ENCODE measurements around the gene DDX54. TPM values are rescaled to one million over a fixed set of nuclear protein-coding genes. Genes with fewer than 3 reads are reported as not detected.

Gene DDX54
- polyA plus RNA-seq, 4 donors, result 68.2 to 102 (median 74.7) TPM

DNA sequence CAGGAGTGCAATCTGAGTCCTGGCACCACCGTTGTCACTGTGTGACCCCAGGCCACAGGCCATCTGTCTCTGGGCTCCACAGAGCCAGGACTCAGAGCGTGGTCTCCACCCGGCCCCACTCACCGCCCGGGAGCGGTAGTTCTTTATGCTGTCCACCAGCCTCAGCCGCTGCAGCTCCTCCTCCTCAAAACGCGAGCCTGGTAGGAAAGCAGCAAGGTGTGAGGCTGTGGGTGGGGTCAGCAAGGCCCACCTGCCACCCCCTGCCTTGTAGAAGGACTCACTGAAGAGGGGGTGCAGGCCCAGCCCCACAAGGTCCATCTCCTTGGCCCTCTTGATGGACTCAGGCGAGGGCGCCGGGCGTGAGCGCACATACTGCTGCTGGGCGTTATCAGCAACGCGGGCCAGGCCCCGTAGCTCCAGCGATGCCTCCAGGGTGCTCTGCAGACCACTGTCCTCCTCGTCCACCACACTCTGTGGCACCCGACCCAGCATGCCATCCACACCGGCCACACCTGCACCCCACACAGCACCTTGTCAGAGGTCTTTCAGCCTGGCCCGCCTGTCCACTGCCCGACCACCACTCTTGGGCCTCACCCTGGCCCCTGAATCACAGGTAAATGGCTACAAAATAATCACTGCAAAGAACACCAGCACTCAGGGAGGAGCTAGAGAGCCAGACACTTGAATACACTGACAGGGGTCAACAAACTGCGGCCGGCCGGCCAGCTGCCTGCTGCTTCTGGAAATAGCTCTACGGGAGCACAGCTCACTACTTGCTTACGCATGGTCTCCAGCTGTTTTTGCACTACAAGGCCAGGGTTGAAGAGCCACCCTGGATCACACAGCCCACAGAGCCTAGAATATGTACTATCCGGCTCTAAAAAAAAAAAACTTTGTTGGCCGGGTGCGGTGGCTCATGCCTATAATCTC lies 19.5 kb downstream of the DDX54 start:
- no peak for DNase-seq (ENCODE audit: low read depth in 4 of 4, low spot score in 3 of 4)

DNA sequence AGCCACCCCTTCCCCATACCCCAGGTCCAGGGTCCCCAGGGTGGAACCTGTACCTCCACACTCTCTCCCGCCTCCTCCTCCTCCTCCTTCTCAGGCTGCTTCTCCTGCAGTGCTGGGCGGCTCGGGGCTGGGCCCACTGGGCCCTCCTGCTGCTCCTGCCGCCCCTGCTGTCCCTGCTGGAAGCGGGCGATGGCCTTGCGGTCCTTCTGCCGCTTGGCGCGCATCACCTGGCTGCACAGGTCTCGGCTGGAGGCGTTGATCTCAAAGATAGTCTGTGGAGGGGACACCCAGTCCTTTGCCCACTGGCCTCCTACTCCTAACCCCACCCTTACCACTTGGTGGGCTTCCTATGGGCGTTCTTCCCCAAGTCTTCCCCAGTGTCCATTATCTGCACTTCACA lies 21.3 kb downstream of the DDX54 start:
- no peak for DNase-seq (ENCODE audit: low read depth in 4 of 4, low spot score in 3 of 4)

DNA sequence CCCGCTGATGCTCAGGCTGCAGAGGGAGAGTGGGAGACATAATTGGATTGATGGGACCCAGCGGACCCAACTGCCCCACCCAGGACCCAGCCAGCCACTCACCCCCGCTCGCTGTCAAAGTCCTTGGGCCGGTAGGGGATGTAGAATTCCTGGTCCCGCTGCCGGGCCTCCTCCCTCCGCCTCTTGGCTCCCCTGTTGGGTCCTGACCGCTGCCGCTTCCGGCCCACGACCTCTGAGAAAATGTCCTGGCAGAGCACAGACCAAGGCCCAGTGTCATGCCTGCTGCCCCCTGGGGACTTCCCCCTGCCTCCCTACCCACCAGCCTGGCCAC lies 22.3 kb downstream of the DDX54 start:
- DNase-seq (ENCODE audit: low read depth in 4 of 4, low spot score in 3 of 4), result no peak

DNA sequence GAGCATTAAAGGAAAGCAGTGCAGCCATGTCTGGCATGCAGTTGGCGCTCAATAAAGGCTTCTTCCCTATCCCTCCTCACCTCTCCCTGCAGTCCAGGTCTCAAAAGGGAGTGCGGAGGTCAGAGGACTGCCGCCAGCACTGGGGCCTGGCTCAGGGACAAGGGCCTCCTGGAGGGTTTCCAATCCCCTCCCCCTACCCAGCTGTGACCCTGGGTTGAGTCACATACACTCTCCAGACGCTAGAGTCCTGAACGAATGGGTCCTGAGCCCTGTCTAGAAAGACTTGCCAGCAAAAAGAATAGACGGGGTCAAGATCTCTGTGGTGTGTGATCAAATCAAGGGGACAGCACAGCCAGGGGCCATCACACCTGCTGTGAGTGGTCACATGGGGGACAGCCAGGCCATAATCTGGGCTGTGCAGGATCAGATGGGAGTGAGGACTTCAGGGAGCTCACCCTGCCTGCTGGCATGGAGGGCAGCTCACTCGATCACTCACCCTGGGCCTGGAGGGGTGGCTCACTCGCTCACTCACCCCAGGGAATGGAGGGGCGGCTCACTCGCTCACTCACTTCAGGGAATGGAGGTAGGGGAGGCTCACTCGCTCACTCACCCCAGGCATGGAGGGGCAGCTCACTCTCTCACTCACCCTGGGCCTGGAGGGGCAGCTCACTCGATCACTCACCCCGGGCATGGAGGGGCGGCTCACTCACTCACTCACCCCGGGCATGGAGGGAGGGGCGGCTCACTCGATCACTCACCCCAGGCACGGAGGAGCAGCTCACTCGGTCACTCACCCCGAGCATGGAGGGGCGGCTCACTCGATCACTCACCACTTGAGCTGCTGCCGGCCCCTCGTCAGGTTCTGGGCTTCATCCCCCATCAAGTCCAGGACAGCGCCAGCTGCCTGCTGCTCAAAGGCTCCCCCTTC lies 22.9 kb downstream of the DDX54 start:
- no peak for DNase-seq (ENCODE audit: low read depth in 4 of 4, low spot score in 3 of 4)

DNA sequence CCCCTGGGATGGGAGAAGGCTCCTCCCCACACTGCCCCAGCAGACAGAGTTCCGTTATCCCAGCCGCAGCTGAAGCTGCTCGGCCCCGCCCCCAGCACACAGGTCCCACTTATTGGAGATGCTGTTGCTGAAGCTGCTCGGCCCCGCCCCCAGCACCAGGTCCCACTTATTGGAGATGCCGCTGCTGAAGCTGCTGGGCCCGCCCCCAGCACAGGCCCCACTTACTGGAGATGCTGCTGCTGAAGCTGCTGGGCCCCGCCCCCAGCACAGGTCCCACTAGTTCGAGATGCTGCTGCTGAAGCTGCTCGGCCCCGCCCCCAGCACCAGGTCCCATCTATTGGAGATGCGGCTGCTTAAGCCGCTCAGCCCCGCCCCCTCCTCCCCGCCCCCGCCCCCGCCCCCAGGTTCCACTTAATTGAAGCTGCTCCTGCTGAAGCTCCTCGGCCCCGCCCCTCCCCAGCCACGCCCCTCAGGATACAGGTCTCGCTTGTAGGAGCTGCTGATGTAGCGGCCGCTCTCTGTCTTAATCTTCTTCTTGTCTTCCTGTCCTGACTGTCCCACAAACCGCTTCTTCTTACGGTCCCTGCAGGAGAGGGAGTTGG lies 23.8 kb downstream of the DDX54 start:
- DNase-seq (ENCODE audit: low read depth in 4 of 4, low spot score in 3 of 4), result no peak

DNA sequence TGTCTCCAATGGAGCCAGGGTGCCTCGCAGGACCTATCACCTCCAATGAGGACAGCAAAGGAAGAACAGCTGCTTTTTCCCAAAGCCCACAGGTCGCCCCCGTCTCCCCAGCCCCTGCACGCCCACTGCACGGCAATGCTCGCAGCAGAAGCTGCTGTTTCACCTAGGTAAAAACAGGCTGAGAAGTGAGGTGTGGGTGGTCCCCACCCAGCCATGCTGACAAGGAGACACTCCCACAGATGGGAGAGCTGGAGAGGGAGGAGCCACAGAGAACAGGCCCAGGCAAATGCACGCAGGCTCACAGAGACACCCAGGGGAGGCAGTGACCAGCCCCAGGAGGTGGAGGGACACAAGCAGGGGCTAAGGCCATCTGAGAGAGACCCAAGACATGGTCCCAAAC lies 25.3 kb downstream of the DDX54 start:
- no peak for DNase-seq (ENCODE audit: low read depth in 4 of 4, low spot score in 3 of 4)

DNA sequence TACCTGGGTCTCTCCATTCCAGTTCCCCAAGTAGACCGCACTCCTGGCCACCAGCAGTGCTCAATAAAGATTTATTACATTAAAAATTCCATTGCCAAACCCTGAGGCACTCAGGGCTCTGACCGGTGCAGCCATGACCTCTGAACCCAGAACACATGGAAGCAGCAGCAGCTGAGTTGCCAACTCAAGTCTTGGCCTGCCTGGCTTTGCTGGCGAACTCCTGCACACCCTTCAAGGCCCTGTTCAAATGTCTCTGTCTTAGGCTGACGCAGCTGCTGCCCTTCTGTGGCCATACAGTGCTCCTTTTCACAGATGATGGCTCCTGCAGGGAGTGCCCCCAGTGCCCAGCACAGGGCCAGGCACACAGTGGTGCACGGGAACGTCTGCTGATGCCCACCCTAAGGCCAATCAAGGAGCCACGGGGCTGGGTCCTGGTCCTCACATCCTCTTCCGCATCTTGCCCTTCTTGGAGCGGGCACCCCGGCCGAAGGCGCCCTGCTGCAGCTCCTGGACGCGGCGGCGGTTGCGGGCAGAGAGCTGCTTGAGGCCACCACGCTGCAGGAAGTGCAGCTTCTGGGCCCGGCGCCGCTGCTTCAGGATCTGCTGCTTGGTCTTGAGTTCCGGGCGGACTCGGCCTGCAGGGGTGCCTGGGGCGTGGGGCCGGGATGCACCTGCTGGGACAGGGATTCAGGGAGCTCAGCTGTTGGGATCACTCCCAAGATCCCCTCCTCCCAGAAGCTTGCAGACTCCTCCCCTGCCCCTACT lies 26.7 kb downstream of the DDX54 start:
- DNase-seq (ENCODE audit: low read depth in 4 of 4, low spot score in 3 of 4), result no peak

DNA sequence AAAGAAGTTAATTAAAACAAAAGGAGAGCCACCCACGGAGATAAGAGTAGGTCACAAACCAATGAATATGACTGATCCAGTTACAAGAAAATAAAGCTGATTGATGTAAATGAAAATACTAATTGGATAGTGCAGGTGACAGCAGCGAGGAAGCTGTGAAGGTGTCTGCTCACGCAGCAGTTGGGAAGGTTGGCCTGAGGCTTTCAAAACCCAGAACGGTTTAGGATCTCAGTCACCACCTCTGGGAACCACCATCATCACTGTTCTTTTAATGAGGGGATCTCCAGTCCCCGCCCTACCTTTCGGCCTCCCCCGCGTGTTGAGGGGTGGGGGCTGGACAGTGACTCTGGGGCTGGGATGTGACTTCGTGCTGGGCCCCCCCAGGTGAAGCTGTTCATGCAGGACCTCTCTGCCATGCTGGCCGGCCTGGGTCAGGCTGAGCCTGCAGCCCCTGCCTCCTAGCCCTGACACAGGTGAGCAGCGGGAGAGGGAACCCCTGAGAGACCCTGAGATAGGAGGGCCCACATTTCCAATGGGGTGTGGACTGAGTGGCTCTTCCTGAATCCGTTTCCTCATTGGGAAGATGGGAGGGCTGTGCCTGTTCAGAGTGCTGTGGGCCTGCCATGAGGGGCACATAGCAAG lies 27.9 kb downstream of the DDX54 start:
- DNase-seq (ENCODE audit: low read depth in 4 of 4, low spot score in 3 of 4), result no peak

DNA sequence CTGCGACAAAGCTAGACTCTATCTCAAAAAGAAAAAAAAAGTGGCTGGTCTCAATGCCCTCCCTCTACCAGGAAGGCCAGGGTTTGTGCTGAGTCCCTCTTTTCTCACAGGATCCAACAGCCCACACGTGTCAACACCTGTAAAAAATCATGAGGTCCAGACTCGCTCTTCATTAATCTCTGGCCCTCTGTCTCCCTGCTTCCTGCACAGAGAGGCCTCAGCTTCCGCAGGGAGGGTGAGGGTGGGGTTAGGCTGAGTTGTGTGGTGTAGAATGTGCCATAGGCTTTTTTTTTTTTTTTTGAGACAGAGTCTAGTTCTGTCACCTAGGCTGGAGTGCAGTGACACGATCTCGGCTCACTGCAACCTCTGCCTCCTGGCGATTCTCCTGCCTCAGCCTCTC lies 29.6 kb downstream of the DDX54 start:
- DNase-seq (ENCODE audit: low read depth in 4 of 4, low spot score in 3 of 4), result no peak

DNA sequence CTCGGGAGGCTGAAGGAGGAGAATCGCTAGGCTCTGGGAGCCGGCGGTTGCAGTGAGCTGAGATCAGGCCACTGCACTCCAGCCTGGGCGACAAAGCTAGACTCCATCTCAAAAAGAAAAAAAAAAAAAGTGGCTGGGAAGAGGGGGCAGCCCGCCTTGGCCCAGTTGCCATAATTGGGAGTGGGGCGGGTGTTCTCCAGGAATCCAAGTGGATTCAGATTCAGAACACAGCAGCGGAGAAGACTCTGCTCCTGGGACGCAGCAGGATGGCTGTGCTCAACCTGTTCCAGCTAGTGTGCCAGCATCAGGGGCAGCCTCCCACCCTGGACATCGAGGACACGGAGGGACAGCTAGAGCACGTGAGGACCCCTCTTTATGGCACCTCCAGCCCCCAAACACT lies 30.2 kb downstream of the DDX54 start:
- DNase-seq (ENCODE audit: low read depth in 4 of 4, low spot score in 3 of 4), result no peak

DNA sequence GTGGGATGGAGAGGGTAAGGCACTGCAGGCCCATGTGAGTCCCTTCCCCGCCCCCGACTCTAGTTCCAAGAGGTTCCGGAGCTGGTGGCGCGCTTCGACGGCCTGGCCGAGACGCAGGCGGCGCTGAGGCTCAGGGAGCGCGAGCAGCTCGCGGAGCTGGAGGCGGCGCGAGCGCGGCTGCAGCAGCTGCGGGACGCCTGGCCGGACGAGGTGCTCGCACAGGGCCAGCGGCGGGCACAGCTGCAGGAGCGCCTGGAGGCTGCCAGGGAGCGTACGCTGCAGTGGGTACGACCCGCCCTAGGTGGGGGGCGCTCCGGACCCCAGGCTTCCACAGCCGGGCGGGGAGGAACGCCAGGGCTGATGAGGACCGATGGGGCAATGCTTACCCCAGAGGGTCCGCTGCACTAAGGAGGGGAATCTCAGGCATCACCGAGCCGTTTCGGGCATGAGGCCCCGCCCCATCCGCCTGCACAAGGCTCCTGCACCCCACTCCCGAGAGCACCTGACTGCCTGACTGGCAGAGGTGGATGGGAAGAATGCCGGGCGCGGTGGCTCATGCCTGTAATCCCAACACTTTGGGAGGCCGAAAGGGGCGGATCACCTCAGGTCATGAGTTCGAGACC lies 30.8 kb downstream of the DDX54 start:
- no peak for DNase-seq (ENCODE audit: low read depth in 4 of 4, low spot score in 3 of 4)

DNA sequence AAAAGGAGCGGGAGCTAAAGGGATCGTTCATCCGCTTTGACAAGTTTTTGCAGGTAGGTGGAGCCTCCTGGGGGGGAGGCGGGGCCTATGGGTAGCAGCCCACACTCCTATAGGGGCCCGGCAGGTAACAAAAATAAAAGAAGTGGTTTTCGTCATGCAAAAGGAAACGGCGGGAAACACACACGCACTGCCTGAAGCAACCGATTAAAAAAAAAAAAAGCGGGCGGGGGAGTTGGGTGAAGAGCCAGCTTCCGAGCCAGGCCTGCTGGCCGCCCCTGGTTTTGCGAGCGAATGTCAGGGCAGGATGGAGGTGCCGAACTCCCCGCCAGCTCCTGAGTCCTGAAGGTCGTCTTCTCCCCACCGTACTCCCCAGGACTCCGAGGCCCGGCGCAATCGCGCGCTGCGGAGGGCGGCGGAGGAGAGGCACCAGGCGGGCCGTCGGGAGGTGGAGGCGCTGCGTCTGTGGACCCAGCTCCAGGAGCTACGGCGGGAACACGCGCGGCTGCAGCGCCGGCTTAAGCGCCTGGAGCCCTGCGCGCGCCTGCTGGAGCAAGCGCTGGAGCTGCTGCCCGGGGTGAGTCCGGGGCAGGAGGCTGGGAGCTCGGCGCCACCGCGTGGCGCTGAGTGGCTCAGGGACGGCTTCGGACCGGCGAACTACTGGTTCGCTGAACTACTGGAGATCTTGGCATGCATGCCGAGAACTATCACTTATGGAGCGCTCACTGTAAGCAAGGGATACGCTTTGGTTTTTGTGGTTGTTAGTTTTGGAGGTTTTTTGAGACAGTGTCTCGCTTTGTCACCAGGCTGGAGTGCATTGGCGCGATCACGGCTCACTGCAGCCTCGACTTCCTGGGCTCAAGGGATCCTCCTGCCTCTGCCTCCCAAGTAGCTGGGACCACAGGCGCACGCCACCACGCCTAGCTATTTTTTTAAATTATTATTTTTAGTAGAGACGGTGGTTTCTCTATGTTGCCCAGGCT lies 32.2 kb downstream of the DDX54 start:
- DNase-seq (ENCODE audit: low read depth in 4 of 4, low spot score in 3 of 4), result no peak

DNA sequence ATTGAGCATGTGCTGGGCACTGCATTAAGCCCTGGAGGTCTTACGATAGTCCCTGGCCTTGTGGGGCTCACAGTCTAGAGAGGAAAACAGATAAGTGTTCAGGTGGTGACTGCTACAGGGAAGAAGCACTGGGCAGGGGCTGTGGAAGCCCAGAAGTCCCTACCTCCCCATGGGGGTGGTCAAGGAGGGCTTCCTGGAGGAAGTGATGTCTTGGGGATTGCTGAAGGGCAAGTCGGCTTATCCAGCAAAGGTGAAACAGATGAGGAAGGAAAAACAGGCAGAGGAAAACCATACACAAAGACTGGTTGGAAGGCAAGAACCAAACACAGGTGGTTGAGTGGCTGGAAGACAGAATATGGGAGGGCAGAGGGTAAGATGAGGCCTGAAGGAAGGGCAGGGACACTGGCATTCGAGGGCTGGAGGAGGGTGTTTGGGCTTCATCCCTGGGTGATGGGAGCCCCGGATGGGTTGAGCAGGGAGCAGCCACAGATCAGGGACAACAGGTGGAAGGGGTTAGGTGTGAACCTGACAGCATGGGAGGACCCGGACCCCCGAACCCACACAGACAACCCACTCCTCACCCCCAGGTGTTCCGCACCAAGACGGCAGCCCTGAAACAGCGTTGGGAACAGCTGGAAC lies 33.0 kb downstream of the DDX54 start:
- DNase-seq (ENCODE audit: low read depth in 4 of 4, low spot score in 3 of 4), result no peak

DNA sequence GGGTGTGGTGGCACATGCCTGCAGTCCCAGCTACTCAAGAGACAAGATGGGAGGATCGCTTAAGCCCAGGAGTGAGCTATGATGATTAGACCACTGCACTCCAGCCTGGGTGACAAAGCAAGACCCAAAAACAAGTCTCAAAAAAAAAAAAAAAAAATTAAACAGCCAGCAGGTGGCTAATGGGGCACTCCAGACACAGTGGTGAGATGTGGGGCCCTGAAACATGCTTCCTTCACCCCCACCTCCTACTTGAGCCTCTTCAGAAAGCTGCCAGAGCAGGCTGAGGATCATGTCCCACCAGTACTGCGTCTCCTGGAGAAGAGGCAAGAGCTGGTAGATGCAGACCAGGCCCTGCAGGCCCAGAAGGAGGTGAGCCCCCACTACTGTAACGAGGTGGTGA lies 33.6 kb downstream of the DDX54 start:
- DNase-seq (ENCODE audit: low read depth in 4 of 4, low spot score in 3 of 4), result no peak

DNA sequence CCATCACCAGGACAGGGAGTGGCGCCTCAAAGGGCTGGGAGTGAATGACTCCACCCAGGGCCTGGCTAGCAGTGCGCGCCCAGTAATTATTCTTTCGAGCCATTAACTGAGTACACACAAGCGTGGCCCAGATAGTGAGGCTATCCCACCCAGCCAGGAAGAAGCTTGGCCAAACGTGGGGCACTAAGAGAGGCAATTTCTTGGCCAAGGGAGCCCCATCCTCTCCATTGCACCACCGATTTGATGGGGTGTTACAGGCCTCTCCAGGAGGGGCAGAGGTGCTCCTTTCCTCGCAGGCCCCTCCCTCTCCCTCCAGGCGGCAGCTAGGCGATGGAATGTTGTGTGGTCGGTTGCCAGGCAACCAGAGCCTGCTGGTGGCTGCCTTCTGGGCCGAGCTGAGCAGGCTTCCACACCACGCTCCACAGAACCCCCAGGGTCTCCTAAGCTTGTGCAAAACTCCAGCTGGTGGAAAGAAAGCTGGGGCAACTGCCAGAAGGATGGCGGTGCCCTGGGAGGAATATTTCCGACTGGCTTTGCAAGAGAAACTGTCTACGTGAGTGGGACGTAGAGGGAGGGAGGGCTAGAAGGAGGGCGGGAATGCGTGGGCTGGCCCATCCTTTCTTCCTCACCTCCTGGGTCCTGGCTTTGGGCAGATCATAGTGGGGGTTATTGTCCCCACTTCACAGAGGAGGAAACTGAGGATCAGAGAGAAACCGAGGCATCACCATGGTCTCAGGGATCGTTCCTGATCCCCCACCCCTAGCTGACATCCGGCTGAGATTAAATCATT lies 35.7 kb downstream of the DDX54 start, which contains the start of gene CFAP73:
CFAP73 (plus strand) TSS at position 364 of the 790 bp plus-strand sequence; CDS start at position 498, 134 bp downstream.
- DNase-seq (ENCODE audit: low read depth in 4 of 4, low spot score in 3 of 4), result peak; percentile 80 to 89 (median 83)

DNA sequence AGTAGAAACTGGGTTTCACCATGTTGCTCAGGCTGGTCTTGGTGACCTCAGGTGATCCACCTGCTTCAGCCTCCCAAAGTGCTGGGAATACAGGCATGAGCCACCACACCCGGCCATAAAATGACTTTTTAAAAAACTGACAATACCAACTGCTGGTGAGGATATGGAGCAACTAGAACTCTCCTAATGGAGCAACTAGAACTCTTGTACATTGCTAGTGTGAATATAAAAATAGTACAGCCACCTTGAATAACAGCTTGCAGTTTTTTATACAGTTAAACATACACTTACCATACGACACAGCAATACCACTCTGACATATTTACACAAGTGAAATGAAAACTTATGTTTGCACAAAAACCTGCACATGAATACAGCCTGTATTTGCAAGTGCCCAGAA lies 38.3 kb downstream of the DDX54 start:
- DNase-seq (ENCODE audit: low read depth in 4 of 4, low spot score in 3 of 4), result no peak
